ENCODE results near the gene CA5B.
"Not testable (repeated sequence)": the region's sequence is repeated elsewhere in the genome, so short reads cannot be mapped to it uniquely, and the experiment has no call there.

The CA5B gene

DNA sequence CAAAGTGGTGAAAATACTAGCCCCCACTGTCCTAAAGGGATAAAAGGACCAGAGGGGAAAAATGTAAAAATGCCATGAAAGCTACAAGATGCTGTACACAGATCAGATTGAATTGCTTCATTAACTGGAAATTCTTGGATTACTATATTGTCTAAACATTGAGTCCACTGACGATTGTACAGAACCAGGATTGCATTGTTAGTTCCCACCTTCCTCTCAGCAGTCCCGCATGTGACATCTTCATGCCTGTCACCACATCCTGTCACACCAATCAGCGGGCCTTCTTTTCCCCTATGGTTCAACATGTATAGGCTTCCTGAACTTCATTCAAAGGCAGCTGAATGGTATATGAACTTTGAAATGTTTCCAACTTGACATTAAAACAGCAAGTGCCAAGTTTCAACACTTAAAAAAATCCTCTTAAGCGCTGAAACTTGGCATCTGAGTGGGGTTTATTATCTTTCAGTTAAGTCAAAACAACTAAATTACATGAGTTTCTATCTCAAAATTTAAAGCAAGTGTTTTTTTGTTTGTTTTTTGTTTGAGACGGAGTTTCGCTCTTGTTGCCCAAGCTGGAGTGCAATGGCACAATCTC, 76.8 kb downstream of the CA5B start:
- no peak for DNase-seq

DNA sequence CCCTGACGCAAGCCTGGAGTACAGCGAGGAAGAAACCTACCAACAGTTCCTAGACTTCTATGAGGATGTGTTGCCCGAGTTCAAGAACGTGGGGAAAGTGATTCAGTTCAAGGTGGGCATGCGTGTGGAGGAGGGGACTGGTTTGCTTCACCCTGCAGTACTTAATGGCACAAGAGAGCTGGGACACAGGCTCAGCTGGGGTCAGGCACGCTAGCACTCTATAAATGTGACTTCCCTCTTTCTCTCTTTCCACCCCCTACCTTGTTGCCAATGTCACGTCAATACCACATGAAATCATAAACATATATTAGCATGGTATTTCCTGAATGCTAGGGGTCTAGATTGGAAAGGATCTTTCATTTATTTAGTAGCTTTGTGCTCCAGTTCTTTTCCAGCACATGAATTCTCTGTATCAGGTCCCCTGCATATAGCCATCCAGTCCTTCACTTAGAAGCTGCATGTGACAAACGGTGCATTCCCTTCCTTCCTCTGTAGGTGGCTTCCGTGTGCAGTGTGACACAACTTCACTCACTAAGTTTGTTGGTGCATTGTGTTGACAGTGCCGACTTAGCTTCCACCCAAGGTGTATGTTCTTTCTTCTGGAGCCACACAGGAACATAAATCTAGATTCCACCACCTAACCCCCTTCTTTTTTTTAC, 77.8 kb downstream of the CA5B start:
- DNase-seq, result no peak

DNA sequence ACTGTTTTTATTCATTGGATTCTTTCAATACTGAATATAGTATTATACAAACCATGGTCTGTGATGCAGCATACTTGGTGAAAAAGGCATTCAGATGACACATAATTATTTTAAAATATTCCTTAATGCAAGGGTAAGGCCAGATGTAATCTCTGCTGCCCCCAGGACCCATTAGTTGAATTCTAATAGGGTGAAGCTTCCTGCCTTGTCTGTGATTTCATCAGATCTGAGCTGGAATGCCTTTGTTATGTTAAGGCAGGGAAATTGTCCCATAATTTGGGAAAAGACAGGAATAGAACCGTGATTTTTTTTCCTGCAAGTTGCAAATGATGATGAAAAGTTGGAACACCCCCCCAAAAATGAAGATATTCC, 78.4 kb downstream of the CA5B start:
- no peak for DNase-seq

DNA sequence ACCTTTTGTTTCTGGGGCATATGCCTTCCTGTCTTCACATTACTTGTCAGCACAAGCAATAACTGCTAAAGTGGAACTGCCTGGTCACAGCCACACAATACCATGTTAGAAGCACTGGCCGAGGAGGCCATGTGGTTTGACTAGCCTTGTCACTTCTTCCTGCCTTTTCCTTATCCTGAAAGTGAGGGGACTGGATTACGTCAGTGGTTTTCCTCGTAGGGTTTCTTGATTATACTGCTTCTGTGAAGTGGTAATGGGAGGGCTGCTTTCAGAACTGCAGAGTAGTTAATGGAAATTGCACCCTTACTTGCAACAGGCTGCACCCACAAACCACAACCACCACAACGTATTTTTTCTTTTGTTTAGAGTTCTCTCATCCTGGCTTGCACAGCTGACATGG, 78.8 kb downstream of the CA5B start:
- DNase-seq, result no peak

DNA sequence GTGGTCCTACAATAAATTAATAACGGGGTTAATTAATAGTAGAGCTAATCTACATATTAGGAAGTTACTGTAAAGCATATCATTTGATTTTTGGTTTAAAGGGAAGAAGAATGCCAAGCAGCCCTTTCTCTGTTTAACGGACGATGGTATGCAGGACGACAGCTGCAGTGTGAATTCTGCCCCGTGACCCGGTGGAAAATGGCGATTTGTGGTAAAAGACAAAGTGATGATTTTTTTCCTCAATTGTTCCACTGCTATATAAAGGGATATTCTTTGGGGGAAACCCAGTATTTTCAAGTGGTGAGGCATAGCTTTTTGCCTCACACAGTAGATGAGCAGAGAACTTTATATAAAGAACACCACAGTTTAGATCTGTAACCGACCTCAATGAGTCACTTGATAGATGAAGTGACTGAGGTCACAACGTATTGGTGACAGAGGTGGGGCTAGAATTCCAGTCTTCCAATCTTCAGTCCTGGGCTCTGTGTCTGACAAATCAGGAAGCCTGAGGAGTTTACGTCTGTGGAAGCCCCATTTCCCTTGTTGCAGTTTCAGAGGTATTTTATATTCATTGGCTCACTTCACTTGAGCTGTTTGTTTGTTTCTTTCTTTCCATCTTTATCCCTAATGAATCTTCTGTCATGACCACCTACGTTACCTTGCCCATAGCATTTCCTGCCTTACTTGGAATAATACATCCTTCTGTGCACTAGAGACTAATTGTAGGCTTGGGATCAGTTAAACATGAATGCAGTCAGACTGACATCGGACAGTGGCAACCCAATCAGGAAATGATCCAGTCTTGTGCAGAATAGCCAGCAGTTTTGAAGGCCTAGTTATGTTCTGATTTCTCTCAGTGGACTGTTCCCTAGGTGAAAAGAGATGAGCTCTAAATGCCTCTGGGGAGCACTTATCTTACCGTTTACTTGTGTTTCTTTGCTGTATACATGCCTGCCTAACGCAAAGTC, 82.3 kb downstream of the CA5B start:
- DNase-seq, result no peak

DNA sequence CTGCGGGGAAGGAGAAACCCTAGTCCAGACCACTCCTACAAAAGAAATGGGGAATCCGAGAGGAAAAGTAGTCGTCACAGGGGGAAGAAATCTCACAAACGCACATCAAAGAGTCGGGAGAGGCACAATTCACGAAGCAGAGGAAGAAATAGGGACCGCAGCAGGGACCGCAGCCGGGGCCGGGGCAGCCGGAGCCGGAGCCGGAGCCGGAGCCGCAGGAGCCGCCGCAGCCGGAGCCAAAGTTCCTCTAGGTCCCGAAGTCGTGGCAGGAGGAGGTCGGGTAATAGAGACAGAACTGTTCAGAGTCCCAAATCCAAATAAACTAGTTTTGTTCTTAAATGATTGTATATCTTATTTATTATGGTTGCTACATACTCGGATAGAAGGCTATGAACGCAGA, 84.9 kb downstream of the CA5B start:
- DNase-seq, result no peak

DNA sequence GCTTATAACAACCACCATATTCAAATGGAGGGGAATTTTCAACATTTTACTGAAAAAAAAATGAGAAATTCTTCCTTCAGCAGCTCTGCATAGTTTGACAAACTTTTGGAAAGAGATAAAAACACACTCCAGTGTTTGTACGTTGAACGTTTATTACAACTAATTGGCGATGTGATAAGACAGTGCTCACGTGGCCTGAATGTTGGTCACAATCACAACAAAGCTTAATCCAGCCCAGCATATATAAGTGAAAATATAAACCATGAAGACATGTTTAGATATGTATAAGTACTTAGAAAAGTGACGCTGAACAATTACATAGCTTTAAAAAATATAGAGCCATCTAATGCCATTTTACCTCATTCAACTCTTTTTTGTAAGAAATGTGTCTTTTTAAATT, 87.9 kb downstream of the CA5B start:
- DNase-seq, result no peak

DNA sequence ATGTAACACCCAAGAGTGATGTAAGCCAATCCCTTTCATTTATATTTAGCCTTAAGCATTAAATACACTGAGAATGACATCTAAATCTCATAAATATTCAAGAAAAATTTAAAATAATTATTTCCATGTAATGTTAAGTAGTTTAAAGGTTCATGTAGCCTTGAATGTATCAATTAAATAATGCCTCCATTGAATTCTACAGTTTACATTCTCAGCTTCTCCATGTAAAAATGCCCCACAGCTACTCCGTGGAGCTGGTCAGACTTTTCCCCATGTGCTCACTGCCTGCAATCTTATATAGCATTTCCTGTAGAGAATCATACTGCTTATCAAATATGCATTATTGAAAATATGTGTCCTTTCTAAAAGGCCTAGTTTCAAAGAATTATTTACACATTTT, 91.1 kb downstream of the CA5B start:
- no peak for DNase-seq

DNA sequence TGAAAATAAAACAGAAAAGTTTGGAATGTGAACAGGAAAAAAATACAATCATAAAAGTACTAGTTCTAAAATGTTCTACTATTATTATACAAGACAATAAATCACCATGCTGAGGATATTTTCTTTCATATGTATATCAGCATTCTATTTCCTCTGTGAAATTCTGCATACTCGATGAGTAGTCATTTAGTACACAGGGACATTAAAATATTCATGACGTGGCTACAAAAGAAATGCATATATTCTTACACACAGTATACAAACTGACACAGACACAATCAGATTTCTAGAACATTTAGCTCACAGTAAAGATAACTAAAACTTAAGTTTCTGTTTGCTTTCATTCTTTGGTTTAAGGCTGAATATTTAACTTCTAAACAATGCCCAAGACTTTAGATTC, 93.3 kb downstream of the CA5B start:
- DNase-seq, result not testable (repeated sequence)

DNA sequence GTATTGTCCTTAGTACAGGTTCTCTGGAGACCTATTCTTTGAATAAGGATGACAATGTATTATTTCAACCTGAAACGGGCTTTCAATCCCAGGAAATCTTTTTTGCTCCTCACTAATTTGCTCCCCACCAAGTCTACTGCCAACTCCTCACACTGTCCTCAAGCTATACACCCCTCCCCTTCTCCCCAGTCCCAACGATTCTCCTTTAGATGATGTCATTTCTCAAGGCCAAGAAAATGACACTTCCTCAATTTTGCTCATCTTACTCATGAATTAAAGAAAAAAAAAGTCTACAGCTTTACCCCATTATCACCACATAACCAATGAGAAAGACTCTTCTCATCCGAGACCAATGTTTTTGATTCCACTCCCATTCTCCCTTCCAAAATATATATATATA, 96.0 kb downstream of the CA5B start:
- DNase-seq, result no peak

DNA sequence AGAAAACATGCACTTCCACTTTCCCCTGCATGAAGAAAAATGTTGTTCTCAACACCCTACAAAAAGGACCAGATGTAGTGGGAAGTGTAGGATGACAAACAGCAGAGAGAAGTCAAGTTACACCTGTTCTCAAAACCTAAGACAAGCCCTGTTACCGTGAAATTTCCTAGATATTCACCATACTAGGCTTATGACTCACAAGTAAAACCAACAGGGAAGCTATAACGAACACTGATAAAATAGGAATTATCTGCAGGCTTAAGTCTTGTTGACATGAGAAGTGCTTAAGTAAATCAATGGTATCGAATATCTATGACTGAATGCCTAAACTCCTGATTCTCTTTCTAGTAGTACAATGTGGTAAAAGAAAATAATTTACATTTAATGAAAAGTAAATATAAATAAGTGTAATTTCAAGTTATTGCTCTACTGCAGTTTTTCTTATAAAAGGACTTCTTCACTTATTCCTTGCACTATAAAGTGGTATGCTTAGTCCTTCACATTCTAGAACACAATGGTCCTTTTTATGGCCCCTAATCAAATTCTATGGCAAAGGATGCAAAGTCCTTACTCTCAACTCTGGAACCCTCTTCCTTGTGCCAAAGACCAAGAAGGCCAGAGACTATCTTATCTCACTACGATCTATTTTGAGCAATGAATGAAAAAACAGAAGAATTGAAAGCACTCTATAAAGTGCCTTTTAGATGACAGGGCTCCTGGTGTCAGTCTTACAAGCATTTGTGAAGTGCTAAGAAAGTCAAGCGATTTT, 96.9 kb downstream of the CA5B start:
- DNase-seq, result no peak

Data from right forelimb (tissue), 1 donor.